NCI-H146 treated with DMSO at 0.1 percent for 48 hours (cell line): ENCODE data around the gene LFNG.
"Not testable (repeated sequence)": the region's sequence is repeated elsewhere in the genome, so short reads cannot be mapped to it uniquely, and the experiment has no call there.

ENCODE experiments used
- DNase-seq: peaks from one replicate; lab custom pipeline; 2025; ENCODE audit not compliant: unreplicated experiment; lab: John Stamatoyannopoulos, UW

The LFNG gene

DNA sequence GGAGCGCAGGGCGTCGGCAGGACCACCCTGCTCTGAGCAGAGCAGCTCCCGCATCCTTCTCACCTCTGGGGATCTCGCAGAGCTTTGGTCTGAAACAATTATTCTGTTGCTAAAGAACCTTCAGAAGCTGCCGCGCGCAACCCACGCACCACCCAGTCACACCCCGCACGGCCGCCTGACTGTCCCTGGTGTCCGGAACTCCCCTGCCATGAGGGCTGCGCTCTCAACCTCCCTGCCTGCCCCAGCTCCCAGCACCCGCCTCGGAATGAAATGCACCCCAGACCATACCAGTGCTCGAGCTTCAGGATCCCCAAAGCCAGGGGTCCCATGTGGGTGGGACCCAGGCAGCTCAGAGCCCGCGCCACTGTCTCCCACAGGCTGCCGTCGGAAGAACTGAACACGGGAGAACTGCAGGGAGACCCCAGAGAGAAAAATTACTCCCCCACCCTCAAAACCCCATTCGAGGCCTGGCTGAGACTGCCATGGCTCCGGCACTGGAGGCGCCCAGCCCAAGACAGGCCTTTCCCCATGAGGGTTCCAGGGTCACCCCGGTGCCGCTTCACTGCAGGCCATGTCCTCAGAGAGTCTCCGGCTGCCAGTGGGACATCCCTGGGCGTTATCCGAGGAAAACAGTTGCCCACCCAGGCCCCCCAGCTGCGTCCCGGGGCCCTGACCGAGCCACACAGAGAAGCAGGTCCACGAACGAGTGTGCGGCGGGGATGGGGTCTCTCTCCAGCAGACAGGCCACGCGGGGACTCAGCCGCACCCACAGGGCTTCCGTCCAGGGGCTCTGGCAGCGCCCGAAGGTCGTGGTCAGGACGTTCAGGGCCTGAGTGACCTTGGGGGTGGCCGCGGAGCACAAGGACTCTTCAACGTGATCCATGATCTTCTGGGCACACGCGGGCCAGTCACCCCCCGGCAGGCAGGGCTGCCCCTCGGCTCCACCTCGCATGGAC is 23.6 kb downstream of the LFNG start:
- DNase-seq: no peak

DNA sequence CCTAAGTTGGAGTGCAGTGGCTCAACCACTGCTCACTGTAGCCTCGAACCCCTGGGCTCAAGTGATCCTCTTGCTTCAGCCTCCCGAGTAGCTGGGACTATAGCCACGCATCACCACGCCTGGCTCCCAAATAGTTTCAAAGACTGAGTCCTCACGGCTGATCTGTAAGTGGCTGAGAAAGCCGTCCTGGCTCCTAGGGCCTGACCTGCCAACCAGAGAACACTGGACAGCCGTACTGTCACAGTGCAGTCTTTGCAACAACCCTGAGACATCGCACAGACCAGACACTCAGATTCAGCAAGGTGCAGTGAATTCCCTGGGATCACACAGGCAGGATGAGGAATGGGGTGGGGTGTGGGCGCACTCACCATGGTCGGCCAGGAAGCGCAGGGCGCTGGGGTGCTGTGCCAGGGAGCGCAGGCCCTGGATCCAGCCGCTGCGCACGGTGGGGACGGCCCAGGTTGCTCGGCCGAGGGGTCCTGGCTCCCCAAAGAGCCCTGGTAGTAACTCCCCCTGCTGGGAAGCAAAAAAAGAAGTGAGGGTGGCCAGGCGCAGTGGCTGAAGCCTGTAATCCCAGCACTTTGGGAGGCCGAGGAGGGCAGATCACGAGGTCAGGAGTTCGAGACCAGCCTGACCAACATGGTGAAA is 25.1 kb downstream of the LFNG start:
- no peak for DNase-seq

DNA sequence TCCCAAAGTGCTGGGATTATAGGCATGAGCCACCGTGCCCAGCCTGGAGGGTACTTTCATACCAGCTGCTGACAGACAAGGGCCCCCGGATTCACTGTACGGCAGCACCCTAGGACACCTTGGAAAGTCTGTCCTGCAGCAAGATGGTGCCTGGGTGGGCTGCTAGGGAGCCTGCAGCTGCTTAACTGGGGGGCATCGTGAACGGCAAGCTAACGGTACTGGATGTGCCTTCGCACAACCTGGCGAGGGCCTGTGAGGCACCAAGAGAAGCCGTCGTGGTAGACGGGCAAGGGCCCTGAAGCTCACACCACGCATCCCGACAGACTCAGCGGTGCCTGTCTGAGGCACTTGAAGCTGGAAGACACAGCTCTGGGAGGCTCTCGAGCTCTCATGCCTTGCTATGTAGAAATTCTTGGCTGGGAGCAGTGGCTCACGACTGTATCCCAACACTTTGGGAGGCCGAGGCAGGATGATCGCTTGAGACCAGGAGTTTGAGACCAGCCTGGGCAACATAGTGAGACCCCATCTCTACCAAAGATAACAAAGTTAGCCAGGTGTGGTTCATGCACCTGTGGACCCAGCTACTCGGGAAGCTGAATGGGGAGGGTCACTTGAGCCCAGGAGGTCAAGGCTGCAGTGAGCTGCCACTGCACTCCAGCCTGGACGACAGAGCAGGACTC is 26.3 kb downstream of the LFNG start:
- DNase-seq: no peak

DNA sequence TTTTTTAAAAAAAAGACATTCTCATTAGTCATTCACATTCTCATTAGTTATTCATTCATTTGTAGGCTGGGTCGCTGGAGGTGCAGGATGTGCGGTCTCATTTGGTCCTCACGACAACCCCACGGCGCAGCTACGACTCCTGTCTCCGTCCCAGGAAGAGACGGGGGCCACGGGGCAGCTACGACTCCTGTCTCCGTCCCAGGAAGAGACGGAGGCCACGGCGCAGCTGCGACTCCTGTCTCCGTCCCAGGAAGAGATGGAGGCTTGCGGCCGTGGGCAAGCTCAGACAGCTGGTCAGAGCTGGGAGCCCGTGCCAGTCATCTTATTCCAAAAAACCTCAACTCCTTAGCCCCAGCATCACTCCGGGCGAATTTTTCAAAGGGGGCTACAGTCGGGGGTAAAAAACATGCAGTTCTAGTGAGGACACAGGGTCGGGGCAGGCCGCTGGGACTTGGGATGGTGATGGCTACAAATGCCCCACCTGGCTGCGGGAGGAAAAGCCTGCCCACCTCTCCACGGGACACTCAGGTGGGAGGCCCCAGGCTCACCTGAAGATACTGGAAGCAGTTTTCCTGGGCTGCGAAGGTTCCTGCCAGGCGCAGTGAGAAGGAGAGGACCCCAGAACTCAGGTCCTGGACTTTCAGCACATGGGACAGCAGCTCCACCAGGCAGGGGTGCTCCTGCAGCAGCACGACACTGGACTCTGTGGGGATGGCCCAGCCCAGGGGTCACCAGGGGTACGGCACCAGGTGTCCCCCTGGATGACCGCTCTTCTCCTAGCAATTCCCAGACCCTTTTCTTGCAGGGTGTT is 27.4 kb downstream of the LFNG start:
- no peak for DNase-seq

DNA sequence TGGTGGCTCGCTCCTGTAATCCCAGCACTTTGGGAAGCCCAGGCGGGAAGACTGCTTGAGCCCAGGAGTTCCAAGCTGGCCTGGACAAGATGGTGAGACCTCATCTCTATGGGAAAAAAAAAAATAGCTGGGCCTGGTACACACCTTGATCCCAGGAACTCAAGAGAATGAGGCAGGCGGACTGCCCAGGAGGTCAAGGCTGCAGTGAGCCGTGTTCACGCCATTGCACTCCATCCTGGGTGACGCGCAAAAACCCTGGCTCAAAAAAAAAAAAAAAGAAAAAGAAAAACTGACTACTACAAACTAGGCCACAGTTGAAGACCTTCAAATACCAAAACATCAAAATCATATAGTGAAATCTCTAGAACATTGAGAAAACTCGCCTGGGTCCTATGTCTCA is 31.8 kb downstream of the LFNG start:
- DNase-seq: no peak

DNA sequence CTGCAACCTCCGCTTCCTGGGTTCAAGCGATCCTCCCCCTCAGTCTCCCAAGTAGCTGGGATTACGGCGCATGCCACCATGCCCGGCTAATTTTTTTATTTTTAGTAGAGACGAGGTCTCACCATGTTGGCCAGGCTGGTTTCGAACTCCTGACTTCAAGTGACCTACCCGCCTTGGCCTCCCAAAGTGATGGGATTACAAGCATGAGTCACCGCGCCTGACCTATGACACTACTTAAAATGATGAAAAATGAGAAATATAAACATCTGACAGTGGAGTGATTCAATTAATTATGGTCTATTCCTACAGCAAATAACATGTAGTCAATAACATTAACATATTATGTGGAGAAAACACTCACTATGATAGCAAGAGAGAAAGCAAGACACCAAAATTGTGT is 33.5 kb downstream of the LFNG start:
- DNase-seq: no peak

DNA sequence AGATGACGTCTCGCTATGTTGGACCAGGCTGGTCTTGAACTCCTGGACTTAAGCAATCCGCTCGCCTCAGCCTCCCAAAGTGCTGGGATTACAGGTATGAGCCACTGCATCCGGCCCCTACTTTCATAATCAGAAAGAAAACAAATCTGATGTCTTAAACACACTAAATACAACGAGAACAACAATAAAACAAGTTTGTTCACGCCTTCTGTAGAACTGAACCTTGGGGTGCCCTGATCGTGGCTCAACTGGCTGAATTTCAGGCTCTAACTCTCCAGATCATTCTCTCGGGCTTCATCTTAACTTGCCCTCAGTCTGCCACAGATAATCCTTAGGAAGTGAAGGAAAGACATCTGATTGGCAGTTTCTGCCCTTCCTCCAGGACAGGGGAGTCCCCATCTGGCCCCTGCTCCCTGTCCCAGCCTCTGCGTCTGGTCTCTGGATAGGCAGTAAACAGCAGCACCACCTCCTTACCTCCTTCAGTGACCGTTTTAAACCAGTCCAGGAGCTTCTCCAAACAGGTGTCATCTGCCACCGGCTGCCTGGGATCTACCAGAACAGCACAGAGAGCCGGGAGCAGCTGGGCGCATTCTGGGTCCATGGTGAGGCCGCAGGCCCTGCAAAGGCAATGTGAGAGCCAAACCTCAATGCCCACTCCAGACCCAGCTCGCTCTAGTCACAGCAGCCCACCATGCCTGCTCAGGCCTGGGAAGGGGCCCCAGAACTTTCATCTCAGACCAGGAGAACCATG is 34.4 kb downstream of the LFNG start:
- DNase-seq: no peak

DNA sequence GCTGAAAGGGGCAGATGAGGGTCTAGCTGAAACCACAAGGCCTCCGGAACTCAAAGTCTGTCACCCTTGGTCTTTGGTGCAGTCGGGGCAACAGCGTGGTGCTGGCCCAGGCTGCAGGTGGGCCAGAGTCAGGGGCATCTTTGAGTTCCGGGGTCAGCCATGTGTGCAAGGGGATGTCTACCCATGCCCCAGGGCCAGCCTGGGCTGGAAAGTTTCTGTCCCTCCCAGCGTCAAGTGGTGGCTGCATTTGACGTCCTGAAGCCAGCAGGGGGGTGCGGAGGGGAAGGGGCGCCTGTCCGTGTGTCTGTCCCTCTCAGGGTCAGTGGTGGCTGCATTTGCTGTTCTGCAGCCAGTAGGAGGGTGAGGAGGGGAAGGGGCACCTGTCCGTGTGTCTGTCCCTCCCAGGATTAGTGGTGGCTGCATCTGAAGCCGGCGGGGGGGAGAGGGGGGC is 35.1 kb downstream of the LFNG start:
- DNase-seq: no peak

DNA sequence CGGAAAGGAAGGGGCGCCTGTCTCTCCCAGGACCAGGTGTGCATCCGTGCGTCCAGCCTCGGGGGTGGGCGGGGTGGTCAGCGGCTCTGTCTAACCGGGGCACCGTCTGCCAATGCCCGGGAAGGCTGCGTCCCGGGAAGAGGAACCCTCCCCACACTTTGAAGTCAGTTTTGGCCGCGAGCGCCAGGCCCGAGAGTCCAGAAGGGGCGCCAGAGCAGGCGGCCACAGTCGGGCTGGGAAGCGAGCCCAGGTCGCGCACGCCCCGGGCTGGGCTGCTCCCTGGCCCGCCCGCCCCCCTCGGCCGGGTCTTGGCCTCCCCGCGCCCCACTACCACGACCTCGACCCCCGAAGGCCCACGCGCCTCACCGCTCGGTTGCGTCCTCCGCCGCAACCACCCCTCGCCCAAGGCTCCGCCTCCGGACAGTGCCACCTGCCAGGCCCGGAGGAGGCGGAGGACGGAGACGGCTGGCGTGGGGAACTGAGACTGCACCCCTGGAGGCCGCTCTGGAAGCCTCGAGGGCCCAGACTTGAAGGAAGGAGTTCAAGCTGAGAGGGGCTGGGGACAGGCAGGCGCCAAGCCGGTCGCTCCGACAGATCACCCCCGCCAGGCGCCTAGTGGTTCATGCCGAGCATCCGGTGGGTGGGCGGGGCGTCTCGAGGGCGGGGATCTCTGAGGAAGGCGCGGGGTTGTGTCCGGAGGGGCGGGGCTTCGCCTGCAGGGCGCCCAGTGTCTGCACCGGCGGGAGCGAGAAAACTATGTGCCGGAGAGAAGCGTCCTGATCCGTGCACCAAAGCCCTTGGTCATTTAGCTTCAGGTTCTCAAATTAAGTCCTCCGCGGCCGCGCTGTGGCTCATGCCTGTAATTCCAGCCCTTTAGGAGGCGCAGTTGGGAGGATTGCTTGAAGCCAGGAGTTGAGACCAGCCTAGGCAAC is 35.8 kb downstream of the LFNG start, which contains the start of gene BRAT1:
Gene BRAT1 (minus strand): TSS at position 404 of the 932 bp plus-strand sequence. CDS start 1,093 bp downstream, outside the sequence.
- peak; percentile 91 for DNase-seq

DNA sequence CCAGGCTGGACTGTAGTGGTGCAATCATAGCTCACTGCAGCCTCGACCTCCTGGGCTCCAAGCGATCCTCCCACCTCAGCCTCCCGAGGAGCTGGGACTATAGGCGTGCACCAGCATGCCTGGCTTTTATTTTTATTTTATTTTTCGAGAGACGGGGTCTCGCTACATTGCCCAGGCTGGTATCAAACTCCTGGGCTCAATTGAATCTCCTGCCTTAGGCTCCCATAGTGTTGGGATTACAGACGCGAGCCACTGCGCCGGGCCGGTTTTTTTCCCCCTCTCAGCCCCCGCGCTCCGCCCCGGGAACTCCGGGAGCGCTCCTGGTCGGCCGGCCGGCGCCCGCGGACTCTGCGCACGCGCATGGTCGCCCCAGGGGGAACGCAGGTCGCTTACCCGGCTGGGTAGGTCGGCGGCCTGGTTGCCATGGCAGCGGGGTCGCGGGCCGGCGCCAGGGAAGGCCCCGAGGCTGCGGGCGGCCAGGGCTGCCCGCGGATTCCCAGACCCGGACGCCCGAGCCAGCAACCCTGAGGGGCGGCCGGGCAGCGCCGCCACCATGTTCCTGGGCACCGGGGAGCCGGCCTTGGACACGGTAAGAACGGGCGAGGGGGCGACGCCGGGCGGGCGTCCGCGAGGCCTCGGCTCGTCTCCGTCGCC is 39.2 kb downstream of the LFNG start, which contains the start of gene IQCE:
Gene IQCE (plus strand): TSS at position 351 of the 654 bp plus-strand sequence. CDS start 203 bp downstream, at position 554.
- peak; percentile 64 for DNase-seq

DNA sequence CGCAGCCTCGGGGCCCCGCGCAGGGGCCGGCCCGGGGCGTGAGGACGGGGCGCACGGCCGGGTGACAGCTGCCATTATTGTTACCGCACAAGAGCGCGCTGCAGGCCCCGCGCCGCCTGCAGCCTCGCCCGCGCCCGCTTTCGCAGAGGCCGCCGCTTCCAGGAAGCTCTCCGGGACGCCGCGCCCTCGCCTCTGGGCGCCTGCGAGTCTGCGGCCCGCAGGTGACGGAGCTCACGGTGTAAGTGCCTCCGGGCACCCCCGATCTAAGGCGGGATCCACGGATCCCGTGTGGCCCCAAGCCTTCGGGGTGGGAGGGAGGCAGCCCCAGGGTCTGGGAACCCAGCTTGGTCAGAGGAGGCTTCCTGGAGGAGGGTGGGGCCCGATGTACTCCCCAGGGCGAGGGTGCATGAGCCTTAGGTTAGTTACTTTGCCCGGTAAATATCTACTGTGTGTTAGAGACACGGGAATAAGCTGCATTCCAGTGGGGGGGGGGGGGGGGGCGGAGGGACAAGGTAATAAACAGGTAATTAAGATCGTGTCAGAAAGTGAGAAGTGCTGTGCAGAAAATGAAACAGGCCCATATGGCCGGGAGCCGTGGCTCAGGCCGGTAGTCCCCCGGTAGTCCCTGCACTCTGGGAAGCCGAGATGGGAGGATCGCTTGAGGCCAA is 39.8 kb downstream of the LFNG start:
- DNase-seq: no peak

DNA sequence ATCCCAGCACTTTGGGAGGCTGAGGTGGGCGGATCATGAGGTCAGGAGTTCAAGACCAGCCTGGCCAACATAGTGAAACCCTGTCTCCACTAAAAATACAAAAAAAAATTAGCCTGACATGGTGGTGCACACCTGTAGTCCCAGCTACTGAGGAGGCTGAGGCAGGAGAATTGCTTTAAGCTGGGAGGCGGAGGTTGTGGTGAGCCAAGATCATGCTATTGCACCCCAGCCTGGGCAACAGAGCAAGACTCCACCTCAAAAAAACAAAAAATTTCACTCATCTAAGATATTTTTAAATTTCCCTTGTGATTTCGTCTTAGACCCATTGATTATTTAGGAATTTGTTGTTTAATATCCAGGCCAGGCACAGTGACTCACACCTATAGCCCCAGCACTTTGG is 44.4 kb downstream of the LFNG start:
- not testable (repeated sequence) for DNase-seq

DNA sequence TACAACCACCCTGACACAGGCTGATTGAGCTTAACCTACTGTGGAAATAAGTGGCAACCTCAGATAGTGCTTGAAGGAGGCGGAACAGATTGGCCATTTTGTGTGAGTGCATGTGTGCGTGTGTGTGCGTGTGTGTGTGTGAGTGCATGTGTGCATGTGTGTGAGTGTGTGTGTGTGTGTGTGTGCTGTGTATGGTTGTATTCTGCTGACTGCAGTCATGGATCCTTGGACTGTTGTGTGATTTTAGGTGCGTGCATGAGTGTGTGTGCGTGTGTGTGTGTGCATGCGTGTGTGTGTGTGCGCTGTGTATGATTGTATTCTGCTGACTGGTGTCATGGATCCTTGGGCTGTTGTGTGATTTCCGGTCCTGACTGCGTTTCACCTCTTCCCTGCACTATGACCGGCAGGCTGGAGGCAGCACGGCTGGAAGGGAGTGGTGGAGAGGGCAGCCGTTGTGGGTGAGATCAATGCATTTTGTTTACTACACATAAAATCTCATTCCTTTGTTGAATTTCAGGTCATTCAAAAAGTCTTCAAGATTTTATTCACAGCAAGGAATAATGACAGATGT is 45.5 kb downstream of the LFNG start:
- DNase-seq: no peak

DNA sequence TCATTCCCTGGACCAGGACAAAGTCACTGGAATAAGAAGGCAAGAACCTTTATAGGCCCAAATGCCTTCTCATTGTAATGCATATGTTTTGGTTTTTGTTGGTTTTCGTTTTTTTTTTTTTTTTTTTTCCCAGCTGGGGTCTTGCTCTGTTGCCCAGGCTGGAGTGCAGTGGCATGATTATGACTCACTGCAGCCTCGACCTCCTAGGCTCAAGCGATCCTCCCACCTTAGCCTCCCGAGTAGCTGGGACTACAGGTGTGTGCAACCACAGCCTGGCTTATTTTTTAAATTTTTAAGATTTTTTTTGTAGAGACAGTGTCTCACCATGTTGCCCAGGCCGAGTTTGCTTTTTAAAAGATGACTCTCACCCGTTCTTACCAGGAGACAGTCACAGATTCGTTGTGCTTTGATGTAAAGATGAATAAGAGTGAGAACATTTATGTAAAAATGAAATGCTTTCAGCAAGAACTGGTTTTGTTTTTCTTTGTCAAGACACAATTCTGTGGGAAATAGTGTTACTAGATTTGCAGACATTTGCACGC is 46.8 kb downstream of the LFNG start:
- no peak for DNase-seq

DNA sequence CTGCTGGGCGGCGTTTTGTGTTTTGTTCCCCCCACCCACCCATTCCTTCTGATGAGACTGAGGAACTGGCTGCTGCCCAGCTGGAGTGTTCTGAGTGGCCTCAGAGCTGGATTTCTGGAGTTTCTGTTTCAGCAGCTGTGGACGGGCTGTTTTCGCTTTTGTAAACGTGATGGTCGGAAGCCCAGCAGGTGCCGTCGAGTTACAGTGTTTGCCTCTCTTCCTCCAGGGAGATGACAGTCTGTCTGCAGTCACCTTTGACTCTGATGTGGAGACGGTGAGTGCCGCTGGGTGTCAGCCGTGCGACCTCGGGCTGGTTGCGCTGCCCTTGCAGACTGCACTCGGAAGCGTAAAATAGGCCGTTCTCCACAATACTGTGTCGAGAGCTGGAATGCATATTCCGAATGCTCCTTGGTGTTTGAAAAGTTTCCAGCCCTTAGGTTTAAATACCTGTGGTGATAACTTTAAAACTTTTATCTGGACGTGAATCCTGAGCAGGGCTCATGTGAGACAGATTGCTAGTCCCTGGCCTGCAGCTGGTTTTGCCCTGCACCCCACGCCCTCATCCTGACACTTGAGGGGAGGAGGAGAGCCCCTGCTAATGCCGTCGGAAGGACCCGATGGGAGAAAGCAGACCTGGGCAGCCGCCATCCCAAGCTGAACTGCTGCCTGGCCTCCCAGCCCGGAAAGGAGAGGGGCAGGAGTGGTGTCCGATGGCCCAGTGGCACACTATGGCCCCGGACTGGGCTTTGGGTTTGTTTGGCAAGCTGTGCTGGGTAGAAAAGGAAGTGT is 47.5 kb downstream of the LFNG start:
- DNase-seq: no peak

DNA sequence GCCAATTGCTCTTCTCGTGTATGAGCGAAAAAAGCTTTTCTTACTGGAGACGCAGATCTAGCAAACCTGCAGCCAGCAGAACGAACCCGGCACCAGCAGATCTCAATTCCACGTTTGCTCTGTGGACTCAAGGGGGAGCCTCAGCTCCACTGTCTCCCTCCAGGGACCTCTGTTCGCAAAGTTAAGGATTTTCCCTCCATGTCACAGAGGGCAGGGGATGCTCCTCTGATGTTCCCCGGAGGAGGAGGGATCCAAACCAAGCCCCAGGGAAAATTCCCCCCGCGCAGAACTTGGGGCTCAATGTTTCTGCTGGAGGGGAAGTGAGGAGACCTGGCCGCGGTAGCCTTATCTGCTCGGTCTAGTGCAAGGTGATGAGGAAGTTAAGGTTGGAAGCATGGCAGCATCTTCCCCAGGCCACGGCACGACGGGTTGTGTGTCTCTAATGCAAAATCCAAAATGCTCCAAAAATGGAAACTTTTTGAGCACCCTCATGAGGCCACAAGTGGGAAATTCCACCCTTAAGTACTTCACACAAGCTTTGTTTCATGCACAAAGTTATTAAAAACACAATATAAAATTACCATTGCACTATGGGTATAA is 48.2 kb downstream of the LFNG start:
- DNase-seq: no peak
